Psoas muscle (tissue), 8 donors: Measurements from ENCODE around the gene AGTR1. TPM values are rescaled to one million over a fixed set of nuclear protein-coding genes. Genes with fewer than 3 reads are reported as not detected.

Source experiments
- ATAC-seq, 4 donors: fragments of 200-7000 bp; cut with Tn5 transposase; one replicate each; pipeline ENCODE4 v1.9.1; 2020; ENCODE audit warnings: moderate library complexity in 3 of 4, mild to moderate bottlenecking in 2 of 4
- DNase-seq, 2 donors: peaks; one replicate each; pipeline ENCODE4 v3.0.0-alpha.2; 2020
- H3K27ac ChIP-seq: fragments of 200-600 bp; one replicate; pipeline ENCODE4 v1.8.0; 2022
- H3K27me3 ChIP-seq, 3 donors: fragments of 200-600 bp in 1 of 3; one replicate each; pipeline versions ENCODE4 v1.6.1 to v1.8.0; 2013 to 2022; ENCODE audit warnings: low read length in 2 of 3, mild to moderate bottlenecking in 2 of 3, moderate library complexity in 1 of 3; ENCODE audit not compliant: insufficient read depth in 3 of 3
- H3K36me3 ChIP-seq, 2 donors: fragments of 200-600 bp in 1 of 2; one replicate each; pipeline versions ENCODE4 v1.6.1 to v1.8.0; 2013 to 2022; ENCODE audit warnings: low read depth in 1 of 2, mild to moderate bottlenecking in 1 of 2, moderate library complexity in 1 of 2; ENCODE audit not compliant: insufficient read depth in 1 of 2
- H3K4me1 ChIP-seq: fragments of 200-600 bp; one replicate; pipeline ENCODE4 v1.8.0; 2022
- H3K4me3 ChIP-seq: fragments of 200-600 bp; one replicate; pipeline ENCODE4 v1.8.0; 2022; ENCODE audit warnings: mild to moderate bottlenecking
- H3K9me3 ChIP-seq: fragments of 200-600 bp; one replicate; pipeline ENCODE4 v1.8.0; 2022
- CTCF ChIP-seq: fragments of 200-600 bp; IDR thresholded peaks from one replicate; pipeline ENCODE4 v1.8.0; 2022; ENCODE audit warnings: antibody characterized with exemption
- WGBS, 3 donors: extraction: QIAGEN DNeasy Blood & Tissue Kit; methylation state at CpG; one replicate each; pipeline versions ENCODE4 v1.1.6 to v1.1.7; 2013; 5-methylcytosine and 5-hydroxymethylcytosine counted together
- intact Hi-C, 2 donors: fragments of 100-400 bp; cut with DNase I; formaldehyde crosslinking; loops; one replicate each; pipeline versions ENCODE4 v1.11.0 to v1.14.2; 2022
- polyA plus RNA-seq, 3 donors: library from polyadenylated mRNA; stranded (reverse); fragments of 200-250 nt; gene quantifications; one replicate each; pipeline ENCODE4 v1.2.3, GENCODE V29; 2013
- total RNA-seq, 4 donors: library from RNA; stranded (reverse); fragmentation: NEBNext Ultra II Directional in 2 of 4; extraction: Animal tissue kit (Norgen Biotek cat#: 25700) in 2 of 4; gene quantifications; one replicate each; pipeline versions ENCODE4 v1.2.1 to v1.2.4, GENCODE V29; 2021 to 2023
- donor health status: healthy with polysubstance abuse.
- donor health status: DM: no; HTN: no; CAD: no; lungs with moderate emphysema.
- donor health status: Bipolar disorder and iron deficiency.
- donor health status: healthy.
- donor health status: DM: yes; HTN: yes; CAD: no.
- donor health status: DM: no; HTN: no; CAD: no.
- donor health status: DM: no; HTN: no; CAD: no.
- donor health status: DM: yes; HTN: yes; CAD: no.

The AGTR1 gene
- total and polyA plus RNA-seq, 7 donors, result 3.1 to 11.4 (median 7.2) TPM

GRCh38 chr3:148763156-148763680, 65.5 kb downstream of the AGTR1 start:
- Histone ChIP-seq H3K4me1 (no peaks in the 10 kb centered on the region), H3K36me3 (no peaks in the 10 kb centered on the region), H3K27ac (no peak overlapping the region), H3K27me3 (no peaks in the 10 kb centered on the region), H3K4me3 (no peak overlapping the region), H3K9me3 (no peaks in the 10 kb centered on the region)
- no peak for DNase-seq
- no peak for ATAC-seq
- intact Hi-C loops, result no loop called here
- WGBS, 3 donors, result 61 to 65% (median 65%) methylated on average over 3 of the region's 3 CpGs
- no peak for TF ChIP-seq CTCF

- TF ChIP-seq CTCF, result no peak
- H3K4me3 ChIP-seq, result no peak overlapping the region
- H3K27ac ChIP-seq, result no peak overlapping the region
- no peaks in the 10 kb centered on the region for H3K36me3 ChIP-seq
- intact Hi-C loops, result no loop called here
- 51 to 69% (median 56%) methylated on average over 1 of the region's 1 CpG for WGBS, 3 donors
- no peaks in the 10 kb centered on the region for H3K27me3 ChIP-seq
- no peaks in the 10 kb centered on the region for H3K9me3 ChIP-seq
- DNase-seq, result no peak
- no peak for ATAC-seq
- H3K4me1 ChIP-seq, result no peaks in the 10 kb centered on the region
Measured at GRCh38 chr3:148763986-148764935, 66.6 kb downstream of the AGTR1 start.

GRCh38 chr3:148772361-148772760, 74.7 kb downstream of the AGTR1 start:
- intact Hi-C loops, result no loop called here
- H3K27me3 ChIP-seq, result no peaks in the 10 kb centered on the region
- H3K27ac ChIP-seq, result no peak overlapping the region
- TF ChIP-seq CTCF, result no peak
- ATAC-seq (no peak), DNase-seq (no peak)
- H3K9me3 ChIP-seq, result no peaks in the 10 kb centered on the region
- H3K4me1 ChIP-seq, result no peaks in the 10 kb centered on the region
- 35 to 55% (median 37%) methylated on average over 2 of the region's 2 CpGs for WGBS, 3 donors
- no peak overlapping the region for H3K4me3 ChIP-seq
- H3K36me3 ChIP-seq, result no peaks in the 10 kb centered on the region

- Histone ChIP-seq H3K36me3 (no peaks in the 10 kb centered on the region), H3K4me3 (no peak overlapping the region), H3K4me1 (no peaks in the 10 kb centered on the region), H3K27me3 (no peaks in the 10 kb centered on the region), H3K27ac (no peak overlapping the region), H3K9me3 (no peaks in the 10 kb centered on the region)
- intact Hi-C loops, result no loop called here
- DNase-seq (no peak), ATAC-seq (no peak)
- no peak for TF ChIP-seq CTCF
Measured at GRCh38 chr3:148772835-148773234, 75.1 kb downstream of the AGTR1 start.
